HG03457 (cell line): Measurements from ENCODE around the gene VCPKMT.
"Not testable (repeated sequence)": the region's sequence is repeated elsewhere in the genome, so short reads cannot be mapped to it uniquely, and the experiment has no call there.

ENCODE experiments used
- ATAC-seq: cut with Tn5 transposase; IDR thresholded peaks from one replicate; pipeline ENCODE4 v1.9.1; 2021; ENCODE audit warnings: moderate number of reproducible peaks; ENCODE audit not compliant: unreplicated experiment

The VCPKMT gene

DNA sequence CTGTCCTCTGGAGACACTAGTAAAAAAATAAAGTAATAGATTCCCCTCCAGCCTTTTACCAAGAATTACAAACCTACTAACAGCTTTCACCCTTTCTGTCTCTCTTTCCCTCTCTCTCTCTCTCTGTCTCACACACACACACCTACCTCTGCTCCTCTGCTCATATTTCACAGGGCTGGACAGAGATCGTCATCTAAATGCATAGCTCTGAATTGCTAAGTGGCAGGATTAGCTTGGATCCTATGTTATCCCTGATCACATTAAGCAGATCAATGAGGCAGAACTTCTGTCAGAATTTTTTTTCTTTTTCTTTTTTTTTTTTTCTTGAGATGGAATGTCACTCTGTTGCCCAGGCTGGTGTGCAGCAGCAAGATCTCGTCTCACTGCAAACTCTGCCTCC, 22.9 kb downstream of the VCPKMT start:
- ATAC-seq, result no peak

GRCh38 chr14:50092006-50092555, 24.3 kb downstream of the VCPKMT start:
- ATAC-seq, result no peak

GRCh38 chr14:50091240-50091913, 25.0 kb downstream of the VCPKMT start:
- ATAC-seq, result no peak

GRCh38 chr14:50089208-50089607, 27.2 kb downstream of the VCPKMT start:
- no peak for ATAC-seq

DNA sequence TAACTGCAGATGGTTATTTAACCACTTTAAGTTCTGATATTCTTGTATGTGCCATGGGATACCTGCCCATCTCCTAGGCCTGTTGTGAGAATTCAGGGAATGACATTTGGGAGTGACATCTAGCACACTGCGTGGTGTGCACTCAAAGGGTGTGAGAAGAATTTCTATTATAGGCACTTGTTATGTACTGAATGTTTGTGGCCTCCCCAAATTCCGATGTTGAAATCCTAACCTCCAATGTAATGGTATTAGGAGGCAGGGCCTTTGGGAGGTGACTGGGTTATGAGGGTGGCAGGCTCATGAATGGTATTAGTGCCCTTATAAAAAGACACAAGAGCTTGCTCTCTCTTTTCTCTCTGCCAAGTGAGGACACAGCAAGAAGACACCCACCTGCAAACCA, 27.6 kb downstream of the VCPKMT start:
- no peak for ATAC-seq

GRCh38 chr14:50088117-50088515, 28.3 kb downstream of the VCPKMT start:
- ATAC-seq, result no peak

GRCh38 chr14:50087341-50088116, 28.8 kb downstream of the VCPKMT start:
- ATAC-seq, result no peak

DNA sequence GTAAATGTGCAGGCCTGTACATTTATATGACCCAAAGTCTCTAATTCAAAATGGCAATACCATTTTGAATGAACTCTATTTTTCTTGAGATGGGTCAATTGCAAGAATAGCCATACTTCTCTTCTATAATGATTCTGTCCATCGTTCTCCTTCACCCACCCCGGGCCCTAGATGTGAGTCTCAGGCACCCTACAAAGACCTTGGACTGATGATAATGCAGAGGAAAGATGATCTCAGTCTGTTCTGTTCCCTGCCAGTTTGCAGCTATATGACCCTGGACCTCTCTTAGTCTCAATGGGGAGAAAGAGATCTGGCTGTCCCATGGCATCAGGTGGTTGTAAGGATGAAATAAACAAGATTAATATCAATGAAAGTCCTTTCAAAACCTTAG, 30.1 kb downstream of the VCPKMT start:
- no peak for ATAC-seq

DNA sequence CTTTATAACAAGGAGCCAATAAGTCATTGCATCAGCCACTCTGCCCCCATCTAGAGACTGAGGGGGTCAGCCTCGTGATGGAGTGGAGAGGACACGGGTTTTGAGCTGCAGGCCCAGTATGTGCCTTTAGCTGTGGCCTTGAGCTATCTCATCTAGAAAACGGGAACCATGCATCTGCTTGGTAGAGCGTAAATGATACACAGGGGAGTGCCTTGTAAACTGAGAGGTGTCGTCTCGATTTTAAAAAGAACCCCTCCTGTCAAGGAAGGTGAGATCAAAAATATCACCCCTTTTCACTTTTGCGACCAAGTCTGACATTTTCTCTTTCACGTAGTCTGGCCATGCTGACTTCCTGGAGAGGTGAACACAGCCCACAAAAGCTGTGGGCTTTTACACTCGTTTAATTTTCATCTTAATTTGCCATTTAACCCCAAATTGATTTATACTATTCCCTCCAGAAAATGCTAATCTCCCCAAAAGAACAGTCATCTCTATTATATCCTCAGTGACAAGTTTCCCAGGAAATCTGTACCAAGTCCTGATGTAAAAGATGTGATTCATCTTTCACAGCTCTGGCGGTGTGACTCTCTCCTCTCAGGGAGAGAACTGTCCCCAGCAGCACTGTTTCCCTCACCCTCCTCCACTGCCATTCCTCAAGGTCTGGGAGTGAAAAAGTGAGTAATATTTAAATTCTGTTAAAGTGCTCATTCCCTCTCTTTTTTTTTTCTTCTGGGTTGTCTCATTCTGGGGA, 30.6 kb downstream of the VCPKMT start:
- ATAC-seq, result peak; percentile 48

DNA sequence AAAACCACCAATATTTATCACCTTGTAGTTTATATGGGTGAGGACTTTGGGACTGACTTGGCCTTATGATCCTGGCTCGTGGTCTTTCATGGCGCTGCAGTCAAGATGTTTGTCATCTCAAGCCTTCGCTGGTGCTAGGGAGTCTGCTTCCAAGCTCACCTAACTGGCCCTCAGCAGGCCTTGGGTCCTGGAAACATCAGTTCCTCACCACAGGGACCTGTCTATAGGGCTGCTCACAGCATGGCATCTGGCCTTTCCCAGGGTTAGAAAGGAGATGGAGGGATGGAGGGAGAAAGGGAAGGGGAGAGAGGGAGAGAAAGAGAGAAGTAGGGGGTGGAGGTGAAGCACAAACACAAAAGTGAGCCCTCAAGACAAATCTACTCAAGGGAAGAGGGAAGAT, 31.7 kb downstream of the VCPKMT start:
- no peak for ATAC-seq

- peak; percentile 27 for ATAC-seq
Measured at GRCh38 chr14:50083467-50084337, 32.7 kb downstream of the VCPKMT start.

DNA sequence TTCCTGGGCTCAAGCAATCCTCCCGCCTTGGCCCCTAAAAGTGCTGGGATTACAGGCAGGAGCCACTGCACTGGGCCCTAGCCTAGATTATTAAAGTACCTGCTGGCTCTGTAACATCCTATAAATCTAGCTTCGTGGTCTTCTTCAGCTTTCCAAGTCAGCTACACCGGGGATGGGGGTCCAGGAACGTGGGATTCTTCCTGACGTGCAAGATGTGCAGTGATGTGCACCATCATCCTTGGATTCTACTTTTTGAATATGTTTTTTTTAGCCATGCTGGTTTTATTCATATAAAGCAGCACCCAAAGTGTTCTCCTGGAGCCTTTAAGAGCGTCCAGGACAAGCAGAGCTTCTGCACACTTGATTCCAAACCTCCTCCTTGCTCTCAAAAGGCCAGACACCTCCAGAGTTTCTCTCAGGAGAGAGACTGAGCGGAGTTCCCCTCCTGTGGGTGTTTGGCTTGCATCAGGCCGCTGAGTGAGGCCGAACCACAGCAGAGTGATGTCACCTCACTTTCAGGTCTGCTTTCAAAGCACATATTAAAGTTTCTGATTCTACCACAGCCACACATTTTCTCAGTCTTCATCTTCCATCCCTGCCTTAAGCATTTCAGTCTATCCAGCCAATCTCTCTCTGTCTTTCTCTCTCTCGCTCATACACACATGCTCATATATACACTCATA, 33.4 kb downstream of the VCPKMT start:
- peak; percentile 53 for ATAC-seq

DNA sequence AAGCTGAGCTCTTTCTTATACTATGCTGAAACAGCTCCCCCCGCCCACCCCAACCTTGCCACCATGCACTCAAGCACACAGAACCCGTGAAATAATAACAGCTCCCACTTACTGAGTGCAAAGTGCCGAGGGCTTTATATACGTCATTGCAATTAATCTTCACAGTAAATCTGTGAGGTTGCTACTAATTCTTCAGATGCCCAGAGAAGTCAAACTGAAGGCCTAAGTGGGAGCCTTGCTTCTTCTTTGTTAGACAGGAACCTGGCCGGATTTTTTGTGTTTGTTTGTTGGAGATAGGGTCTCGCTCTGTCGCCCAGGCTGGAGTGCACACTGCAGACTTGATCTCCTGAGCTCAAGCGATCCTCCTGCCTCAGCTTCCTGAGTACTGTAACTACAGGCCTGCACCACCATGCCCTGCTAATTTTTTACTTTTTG, 34.0 kb downstream of the VCPKMT start:
- no peak for ATAC-seq

DNA sequence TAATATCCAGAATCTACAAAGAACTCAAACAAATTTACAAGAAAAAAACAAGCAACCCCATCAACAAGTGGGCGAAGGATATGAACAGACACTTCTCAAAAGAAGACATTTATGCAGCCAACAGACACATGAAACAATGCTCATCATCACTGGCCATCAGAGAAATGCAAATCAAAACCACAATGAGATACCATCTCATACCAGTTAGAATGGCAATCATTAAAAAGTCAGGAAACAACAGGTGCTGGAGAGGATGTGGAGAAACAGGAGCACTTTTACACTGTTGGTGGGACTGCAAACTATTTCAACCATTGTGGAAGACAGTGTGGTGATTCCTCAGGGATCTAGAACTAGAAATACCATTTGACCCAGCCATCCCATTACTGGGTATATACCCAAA, 37.3 kb downstream of the VCPKMT start:
- ATAC-seq, result not testable (repeated sequence)

DNA sequence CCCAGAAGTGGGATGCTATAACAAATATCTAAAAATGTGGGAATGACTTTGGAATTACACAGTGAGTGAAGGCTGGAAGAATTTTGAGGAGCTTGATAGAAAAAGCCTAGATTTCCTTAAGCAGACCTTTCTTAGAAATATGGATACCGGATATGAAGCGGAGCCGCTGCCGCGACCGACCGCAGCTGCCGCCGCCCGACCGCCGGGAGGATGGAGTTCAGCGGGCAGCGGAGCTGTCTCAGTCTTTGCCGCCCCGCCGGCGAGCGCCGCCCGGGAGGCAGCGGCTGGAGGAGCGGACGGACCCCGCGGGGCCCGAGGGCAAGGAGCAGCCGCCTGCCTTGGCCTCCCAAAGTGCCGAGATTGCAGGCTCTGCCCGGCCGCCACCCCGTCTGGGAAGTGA, 42.7 kb downstream of the VCPKMT start:
- not testable (repeated sequence) for ATAC-seq

DNA sequence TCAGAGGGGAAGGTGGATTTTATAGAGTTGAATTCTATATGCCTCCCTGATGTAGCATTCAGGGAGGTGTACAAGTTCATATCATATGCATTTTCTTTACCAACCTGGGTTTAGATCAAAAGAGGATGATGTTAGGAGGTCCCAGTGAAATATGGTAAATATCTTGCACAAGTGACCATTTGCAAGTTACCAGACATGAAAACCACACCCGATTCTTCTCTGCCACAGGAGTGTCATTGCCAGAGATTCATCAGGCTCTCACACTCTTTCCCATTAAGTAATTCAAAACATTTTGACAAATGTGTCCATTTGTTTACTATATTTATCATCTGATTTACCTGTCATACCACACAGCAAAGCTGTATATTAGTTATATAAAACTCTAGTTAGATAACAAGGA, 44.0 kb downstream of the VCPKMT start:
- ATAC-seq, result no peak

GRCh38 chr14:50070840-50071548, 45.4 kb downstream of the VCPKMT start:
- ATAC-seq, result no peak

- ATAC-seq, result no peak
Measured at GRCh38 chr14:50070230-50070629, 46.1 kb downstream of the VCPKMT start.

GRCh38 chr14:50069325-50069724, 47.0 kb downstream of the VCPKMT start:
- ATAC-seq, result no peak
